ENCODE data around the gene MEIS3.

Gene MEIS3

GRCh38 chr19:47435196-47435595 lies 15.9 kb upstream of the MEIS3 start:
- DNase-seq, result no peak

- no peak for DNase-seq
Measured at GRCh38 chr19:47434088-47434487, 14.8 kb upstream of the MEIS3 start.

- DNase-seq, result no peak
Measured at GRCh38 chr19:47433121-47433520, 13.8 kb upstream of the MEIS3 start.

DNA sequence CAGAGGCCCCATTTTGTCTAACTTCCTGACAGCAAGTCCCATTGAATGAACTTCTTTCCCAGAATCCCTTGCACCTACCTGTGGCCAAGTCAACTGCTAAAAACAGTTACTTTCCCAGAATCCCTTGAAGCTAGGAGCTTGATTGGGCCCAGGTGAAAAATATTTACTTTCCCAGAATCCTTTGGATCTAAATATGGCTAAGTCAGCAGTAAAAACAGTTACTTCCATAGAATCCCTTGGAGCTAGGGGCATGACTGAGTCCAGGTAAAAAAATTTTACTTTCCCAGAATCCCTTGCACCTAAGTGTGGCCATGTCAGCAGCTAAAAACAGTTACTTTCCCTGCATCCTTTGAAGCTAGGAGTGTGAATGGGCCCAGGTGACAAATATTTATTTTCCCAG lies 13.2 kb upstream of the MEIS3 start:
- DNase-seq, result no peak

DNA sequence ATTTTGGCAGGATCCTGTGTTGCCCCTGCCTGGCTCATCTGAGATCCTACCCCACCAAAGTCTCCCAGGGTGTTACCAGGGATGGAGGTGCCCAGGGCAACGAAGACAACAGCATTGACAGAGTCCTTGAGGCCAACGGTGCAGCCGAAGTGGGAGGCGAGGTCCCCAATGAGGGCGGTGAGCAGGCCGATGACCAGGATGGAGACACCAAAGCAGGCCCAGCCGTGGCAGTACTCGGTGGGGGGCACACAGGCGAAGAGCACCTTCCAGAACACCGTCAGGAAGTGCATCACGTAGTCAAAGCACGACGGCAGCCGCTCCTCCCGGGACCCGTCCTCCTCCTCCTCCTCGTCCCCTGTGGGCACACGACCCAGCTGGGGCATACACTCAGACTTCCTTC lies 12.8 kb upstream of the MEIS3 start:
- no peak for DNase-seq

DNA sequence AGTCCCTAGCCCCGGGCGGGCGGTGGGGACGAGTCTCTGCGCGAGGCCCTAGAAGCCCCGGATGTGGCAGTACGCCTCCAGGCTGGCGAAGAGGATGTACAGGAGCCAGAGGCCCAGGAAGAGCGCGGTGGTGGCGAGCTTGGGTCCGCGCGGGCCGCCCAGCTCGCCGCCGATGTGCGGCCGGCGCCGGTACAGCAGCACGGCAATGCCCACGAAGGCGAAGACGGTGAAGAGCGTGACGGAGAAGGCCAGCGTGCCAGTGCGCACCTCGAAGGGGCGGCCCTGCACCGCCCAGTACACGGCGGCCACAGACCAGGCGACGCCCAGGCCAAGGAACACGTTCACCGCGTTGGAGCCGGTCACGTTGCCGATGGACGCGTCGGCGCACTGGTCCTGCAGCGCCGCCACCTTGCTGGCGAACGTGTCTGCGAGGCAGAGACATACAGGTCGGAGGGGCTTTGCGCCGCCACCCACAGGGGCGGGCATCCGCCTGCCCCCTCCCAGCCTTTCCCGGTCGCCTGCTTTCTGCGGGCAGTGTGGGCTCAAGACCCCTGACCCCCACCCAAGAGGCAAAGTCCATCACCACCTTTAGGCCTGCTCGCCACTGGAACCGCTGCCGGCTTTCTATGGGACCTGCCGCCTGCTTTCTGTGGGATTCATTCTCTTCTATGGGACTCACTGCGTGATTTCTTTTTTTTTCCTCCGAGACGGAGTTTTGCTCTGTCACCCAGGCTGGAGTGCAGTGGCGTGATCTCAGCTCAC lies 10.9 kb upstream of the MEIS3 start:
- no peak for DNase-seq

DNA sequence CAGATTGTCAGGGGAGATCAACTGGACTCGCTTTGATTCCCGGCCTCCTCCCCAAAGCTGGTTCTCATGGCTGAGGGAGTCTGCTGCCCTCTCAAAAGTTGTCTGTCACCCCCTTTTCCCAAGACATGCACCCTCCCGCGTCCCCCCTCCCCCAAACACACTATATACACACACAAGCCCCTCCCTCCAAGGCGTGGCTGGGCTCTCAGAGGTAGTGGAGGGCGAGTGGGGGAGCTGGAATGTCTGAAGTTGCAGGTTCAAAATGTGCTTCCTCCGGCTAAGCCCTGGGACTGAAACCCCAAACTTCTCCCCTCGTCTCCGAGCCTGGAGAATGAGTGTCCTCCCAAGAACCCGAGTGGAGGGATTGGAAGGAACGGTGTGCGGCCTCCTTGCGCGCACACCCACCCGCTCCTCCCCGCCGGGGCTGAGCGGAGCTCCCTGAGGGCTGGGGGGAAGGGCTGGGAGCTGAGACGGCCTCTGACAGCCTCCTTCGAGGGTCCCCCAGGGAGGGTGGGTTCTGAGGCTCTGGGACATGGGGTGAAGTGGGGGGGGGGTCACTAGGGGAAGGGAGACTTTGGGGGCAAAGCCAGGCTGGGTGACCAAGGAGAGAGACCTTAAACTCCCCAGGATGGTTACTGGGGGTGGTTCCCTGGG lies 9.9 kb upstream of the MEIS3 start:
- no peak for DNase-seq

- DNase-seq, result peak; percentile 98
Measured at GRCh38 chr19:47428177-47428894, 9.0 kb upstream of the MEIS3 start.

DNA sequence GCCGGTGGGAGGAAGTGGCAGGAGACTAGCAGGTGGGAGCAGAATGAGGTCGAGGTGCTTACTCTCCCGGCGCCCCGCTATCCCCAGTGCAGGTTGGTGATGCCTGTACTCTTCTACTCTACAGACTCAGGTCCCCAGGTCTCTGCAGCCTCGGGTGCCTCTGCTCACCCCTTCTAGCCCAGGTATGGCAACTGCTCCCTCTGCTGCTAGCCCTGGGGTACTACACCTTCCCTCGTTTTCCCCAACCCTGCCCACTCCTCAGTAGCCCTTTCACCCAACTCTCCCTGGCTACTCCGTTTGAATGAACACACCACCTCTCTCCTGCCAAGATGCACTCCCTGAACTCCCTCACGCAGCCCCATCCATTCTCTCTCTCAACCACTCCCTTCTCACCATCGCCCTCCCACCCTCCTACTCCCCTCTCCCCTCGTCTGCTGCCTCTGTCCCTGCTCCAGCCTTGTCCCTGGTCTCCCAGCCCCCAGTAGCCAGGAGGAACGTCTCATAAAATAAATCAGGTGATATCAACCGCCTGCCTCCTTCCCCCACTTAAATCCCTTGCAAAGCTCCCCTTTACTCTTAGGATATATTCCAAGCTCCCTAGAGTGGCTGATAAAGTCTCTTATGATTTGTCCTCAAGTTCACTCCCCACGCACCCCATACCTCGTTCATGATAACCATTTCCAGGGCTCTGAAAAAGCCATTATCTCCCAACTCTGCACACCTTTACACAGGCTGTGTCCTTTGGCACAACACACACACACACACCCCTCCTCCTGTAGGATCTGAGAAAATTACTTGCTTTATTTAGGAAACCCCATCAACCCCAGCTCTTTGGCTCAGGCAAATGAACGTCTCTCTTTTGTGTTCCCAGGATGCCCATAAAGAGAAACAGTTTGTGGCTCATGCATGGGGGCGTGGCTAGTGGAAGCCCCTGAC lies 8.2 kb upstream of the MEIS3 start:
- DNase-seq, result peak; percentile 69

DNA sequence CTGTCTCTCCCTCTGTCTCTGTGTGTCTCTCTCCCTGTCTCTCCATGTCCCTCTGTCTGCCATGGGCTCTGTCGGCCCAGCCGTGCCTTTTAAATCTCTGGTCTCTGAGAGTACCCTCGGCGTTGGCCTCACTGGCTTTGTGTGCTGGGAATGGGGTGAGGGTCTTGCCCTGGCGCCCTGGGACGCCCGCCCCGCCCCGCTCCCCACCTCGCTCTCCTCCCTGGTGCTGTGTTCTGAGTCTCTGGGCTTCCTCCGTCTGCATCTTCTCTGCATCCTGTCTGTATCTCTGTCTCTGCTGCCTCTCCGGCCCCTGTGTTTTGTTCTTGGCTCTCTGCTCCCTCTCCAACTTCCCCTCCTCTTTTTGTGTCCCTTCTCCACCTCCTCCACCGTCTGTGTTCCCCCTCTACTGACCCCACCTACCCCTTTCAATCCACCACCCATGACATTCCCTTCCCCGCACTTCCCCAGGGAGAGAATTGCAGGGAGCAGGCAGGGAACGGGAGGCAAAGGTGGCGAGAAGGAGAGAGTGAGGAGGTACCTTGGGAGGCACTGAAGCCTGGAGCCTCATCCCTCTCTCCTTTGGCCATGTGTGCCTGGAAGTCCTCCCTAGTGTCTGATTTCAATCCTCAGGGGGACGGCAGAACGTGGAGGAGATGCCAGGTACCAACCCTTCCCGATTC lies 4.0 kb upstream of the MEIS3 start:
- DNase-seq, result no peak

DNA sequence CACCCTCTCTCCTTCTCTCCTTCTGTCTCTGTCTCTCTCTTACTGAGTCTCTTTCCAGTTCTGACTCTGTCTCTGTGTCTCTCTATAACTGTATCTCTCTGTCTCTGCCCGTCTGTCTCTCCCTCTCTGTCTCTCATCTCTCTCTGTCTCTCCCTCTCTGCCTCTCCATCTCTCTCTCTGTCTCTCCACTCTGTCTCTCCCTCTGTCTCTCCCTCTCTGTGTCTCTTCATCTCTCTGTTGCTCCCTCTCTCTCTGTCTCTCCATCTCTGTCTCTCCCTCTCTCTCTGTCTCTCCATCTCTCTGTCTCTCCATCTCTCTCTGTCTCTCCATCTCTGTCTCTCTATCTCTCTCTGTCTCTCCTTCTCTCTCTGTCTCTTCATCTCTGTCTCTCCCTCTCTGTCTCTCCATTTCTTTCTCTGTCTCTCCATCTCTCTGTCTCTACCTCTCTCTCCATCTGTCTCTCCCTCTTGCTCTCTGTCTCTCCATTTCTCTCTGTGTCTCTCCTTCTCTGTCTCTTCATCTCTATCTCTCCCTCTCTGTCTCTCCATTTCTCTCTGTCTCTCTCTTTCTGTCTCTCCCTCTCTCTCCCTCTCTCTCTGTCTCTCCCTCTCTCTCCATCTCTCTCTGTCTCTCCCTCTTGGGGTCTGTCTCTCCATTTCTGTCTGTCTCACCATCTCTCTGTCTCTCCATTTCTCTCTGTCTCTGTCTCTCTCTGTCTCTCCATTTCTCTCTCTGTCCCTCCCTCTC lies 3.3 kb upstream of the MEIS3 start:
- no peak for DNase-seq

GRCh38 chr19:47421844-47422395 lies 2.6 kb upstream of the MEIS3 start:
- peak; percentile 78 for DNase-seq

DNA sequence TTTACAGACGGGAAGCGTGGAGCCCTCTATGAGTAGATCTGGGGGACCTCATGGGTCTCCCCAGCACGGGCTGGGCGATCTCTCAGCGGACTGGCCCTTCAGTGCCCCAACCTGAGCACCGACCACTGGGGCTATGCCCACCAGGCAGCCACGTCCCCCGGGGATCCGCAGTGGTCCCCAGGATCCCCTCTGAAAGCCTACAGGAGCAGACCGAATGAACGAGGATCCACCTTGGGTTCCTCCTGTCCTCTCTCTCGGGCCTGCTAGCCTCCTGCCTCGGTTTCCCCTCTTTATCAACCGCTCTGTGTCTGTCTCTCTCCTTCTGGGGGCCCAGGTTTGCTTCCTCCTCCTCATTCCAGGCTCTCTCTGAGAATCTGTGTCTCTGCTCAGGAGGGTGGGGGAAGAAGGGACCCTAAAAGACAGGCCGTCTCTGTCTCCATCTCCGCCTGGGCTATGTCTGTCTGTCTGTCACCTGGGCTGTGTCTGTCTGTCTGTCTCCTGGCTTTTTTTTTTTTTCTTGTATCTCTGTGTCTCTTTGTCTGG lies 2.0 kb upstream of the MEIS3 start:
- no peak for DNase-seq

DNA sequence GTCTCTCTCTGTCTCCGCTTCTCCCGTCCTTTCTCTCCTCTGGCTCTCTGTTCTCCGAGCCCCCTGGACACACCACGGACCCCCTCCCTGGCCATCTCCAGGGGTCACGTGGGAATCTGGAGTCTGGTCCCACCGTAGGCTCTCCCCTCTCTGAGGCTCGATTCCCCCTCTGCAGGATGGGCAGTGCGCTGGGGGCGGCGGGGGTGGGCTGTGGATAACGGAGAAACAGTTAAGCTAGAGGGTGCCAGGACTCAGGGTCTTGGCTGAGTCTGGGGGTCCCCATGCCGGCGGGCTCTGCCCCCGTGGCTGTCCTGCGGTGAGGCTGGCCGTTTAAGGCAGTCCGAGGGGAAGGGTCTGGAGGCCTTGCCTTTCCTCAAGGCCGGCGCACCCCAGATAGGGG lies 462 bp upstream of the MEIS3 start:
- DNase-seq, result no peak

DNA sequence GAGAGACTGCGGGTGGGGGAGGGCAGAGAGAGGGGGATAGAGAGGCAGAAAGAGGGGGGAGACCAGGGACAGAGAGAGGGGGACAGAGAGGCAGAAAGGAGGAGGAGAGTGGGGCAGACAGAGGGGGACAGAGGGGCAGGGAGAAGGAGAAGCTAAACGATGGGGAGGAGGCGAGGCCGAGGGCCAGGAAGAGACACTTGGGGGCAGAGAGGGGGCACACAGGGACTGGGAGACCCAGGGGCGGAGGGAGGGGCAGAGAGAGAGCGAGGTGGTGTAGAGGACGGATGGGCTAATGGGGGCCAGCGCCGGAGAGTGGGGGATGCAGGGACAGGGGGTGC lies 666 bp downstream of the MEIS3 start:
- DNase-seq, result no peak

DNA sequence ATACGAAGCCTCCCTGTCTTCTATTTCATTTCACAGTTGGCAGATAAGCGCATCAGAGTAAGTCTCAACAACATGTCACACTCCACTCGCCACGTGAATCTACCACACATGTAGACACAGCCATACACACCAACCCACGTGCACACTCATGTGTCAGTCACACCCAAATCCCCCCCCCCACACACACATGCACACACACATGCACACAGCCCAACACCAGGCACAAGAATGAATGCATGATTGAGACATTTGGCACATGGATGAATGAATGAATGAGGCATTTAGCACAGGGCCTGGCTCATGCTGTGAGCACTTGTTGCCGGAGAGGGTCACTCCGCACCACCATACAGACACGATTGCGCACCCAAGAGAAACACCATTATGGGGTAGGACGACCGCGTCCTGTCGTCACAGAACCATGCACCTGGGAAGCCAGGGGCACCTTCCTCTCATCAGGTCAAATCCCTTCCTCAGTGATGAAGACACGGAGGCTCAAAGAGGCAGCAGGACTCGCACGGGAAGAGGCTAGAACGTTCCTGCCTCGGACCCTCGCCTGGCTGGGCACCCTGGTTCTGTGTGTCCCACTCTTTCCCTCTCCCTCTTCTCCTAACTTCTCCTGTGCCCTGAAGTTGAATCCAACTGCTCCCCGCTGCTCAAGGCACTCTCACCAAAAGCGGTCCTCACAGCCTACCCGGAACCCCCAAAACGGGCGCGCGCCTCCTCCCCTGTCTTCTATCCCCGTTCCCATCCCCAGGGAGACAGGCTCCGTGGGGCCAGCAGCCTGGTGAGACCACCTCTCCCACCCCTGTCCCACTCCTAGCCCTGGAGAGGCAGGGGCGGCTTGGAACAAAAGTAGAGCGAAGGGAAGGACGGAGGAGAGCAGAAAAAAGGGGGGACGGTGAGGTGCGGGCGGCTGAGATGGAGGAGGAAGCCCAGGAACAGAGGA lies 1.3 kb downstream of the MEIS3 start:
- no peak for DNase-seq

- DNase-seq, result no peak
Measured at GRCh38 chr19:47417107-47417745, 2.1 kb downstream of the MEIS3 start.

DNA sequence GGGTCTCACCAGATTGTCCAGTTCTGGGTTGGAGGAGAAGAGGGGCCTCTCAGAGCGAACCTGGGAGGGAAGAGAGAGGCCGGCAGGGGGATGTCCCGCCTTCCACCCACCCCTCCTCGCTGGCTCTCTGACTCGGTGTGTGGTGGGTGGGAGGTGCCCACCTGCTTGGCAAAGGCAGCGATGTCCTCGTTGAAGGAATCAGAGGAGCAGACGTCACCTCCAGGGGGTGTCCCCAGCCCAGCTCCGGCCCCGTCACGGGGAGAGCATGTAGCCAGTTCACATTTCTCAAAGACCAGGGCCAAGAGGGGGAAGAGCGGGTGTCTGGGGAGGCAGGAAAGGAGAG lies 2.7 kb downstream of the MEIS3 start:
- DNase-seq, result no peak

GRCh38 chr19:47415953-47416642 lies 3.2 kb downstream of the MEIS3 start:
- no peak for DNase-seq

Data from NCI-H2227 treated with DMSO at 0.1 percent for 48 hours (cell line).